ENCODE data around the gene C3orf62. TPM values are rescaled to one million over a fixed set of nuclear protein-coding genes. Genes with fewer than 3 reads are reported as not detected.

Gene C3orf62
- total RNA-seq, 1 donor from 2014 or later: 3.4 TPM

DNA sequence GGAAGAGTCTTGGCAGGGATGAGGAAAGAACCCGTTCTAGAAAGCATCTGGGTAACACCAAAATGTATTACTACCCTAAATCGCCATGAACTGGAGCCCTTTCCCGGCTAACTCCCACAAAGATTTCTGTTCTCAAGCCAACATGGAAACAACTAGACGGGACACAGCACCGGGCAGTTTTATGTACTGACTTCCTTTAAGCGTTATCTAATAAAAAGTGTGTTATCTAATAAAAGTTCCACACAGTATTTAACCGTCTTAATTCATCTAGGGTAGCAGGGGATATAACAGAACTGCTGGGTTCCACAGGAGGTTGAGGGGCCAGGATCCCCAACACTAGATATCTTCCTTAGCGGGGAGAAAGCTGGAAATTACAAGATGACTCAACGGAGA lies 347 bp upstream of the C3orf62 start:
- Histone ChIP-seq H3K36me3 (no peaks in the 10 kb centered on the region), H3K4me2 (no peak overlapping the region), H2AFZ (replicated peaks) (no peak overlapping the region), H3K9me3 (ENCODE audit: low read depth) (no peaks in the 10 kb centered on the region), H3F3A (ENCODE audit: low read depth) (no peaks in the 10 kb centered on the region), H3K27ac (no peak overlapping the region), H3K79me2 (ENCODE audit: low read depth) (no peaks in the 10 kb centered on the region), H3K4me3 (no peak overlapping the region), H4K20me1 (ENCODE audit: low read depth) (no peaks in the 10 kb centered on the region), H3K9ac (no peak overlapping the region), H3K4me1 (no peaks in the 10 kb centered on the region), H3K27me3 (no peaks in the 10 kb centered on the region)
- H3K9me3 Mint-ChIP-seq: no peaks in the 10 kb centered on the region
- TF ChIP-seq, protein P1, sequence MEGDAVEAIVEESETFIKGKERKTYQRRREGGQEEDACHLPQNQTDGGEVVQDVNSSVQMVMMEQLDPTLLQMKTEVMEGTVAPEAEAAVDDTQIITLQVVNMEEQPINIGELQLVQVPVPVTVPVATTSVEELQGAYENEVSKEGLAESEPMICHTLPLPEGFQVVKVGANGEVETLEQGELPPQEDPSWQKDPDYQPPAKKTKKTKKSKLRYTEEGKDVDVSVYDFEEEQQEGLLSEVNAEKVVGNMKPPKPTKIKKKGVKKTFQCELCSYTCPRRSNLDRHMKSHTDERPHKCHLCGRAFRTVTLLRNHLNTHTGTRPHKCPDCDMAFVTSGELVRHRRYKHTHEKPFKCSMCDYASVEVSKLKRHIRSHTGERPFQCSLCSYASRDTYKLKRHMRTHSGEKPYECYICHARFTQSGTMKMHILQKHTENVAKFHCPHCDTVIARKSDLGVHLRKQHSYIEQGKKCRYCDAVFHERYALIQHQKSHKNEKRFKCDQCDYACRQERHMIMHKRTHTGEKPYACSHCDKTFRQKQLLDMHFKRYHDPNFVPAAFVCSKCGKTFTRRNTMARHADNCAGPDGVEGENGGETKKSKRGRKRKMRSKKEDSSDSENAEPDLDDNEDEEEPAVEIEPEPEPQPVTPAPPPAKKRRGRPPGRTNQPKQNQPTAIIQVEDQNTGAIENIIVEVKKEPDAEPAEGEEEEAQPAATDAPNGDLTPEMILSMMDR (IDR thresholded peaks at IDR 0.05): no peak
- TF ChIP-seq EZH2 (IDR thresholded peaks at IDR 0.05): no peak
- no peaks in the 10 kb centered on the region for H3K4me1 Mint-ChIP-seq
- no peak overlapping the region for H3K27ac Mint-ChIP-seq
- peaks cover 25% of the 10 kb centered on the region for H3K36me3 Mint-ChIP-seq
- H3K27me3 Mint-ChIP-seq (ENCODE audit: insufficient read depth, low read depth): peaks cover 2% of the 10 kb centered on the region
- no peak overlapping the region for H3K4me3 Mint-ChIP-seq
- no peak for DNase-seq (ENCODE audit: low spot score)

DNA sequence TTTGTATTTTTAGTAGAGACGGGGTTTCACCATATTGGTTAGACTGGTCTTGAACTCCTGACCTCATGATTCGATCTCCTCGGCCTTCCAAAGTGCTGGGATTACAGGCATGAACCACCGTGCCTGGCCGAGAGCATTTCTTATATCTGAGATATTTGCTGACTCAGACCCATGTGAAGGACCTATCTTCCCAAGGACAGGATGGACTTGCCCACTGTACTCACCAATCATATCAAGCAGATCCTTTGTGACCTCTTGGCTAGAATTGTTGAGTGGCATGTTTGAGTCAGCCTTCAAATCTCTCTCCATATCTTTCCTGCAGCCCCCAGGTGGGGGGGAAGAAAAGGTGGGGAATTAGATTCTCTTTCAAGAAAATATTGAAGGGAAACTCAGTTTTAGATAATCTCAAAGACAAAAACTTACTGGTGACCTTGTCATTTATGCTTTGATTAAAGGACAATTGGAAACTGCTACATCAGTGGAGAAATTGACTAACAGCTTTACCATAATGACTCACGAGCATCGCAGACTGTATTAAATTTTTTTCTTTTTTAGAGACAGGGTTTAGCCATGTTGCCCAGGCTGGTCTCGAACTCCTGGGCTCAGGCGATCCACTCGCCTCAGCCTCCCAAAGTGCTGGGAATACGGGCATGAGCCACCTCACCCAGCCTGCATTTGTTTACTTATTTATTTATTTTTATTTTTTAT lies 3.1 kb downstream of the C3orf62 start:
- no peak overlapping the region for H3K4me3 Mint-ChIP-seq
- DNase-seq (ENCODE audit: low spot score): no peak
- Histone ChIP-seq H4K20me1 (ENCODE audit: low read depth) (no peaks in the 10 kb centered on the region), H2AFZ (replicated peaks) (no peak overlapping the region), H3K4me1 (no peaks in the 10 kb centered on the region), H3K36me3 (no peaks in the 10 kb centered on the region), H3K27ac (no peak overlapping the region), H3K4me3 (no peak overlapping the region), H3K9me3 (ENCODE audit: low read depth) (no peaks in the 10 kb centered on the region), H3K9ac (no peak overlapping the region), H3K27me3 (no peaks in the 10 kb centered on the region), H3K4me2 (no peak overlapping the region), H3K79me2 (ENCODE audit: low read depth) (no peaks in the 10 kb centered on the region), H3F3A (ENCODE audit: low read depth) (no peaks in the 10 kb centered on the region)
- peaks cover 4% of the 10 kb centered on the region for H3K27me3 Mint-ChIP-seq (ENCODE audit: insufficient read depth, low read depth)
- peaks cover 2% of the 10 kb centered on the region for H3K4me1 Mint-ChIP-seq
- no peak overlapping the region for H3K27ac Mint-ChIP-seq
- TF ChIP-seq EZH2 (IDR thresholded peaks at IDR 0.05) (no peak), EZH2phosphoT487 (IDR thresholded peaks at IDR 0.05) (no peak)
- TF ChIP-seq, protein P1 (IDR thresholded peaks at IDR 0.05): no peak
- no peaks in the 10 kb centered on the region for H3K9me3 Mint-ChIP-seq
- H3K36me3 Mint-ChIP-seq: peaks cover 30% of the 10 kb centered on the region

DNA sequence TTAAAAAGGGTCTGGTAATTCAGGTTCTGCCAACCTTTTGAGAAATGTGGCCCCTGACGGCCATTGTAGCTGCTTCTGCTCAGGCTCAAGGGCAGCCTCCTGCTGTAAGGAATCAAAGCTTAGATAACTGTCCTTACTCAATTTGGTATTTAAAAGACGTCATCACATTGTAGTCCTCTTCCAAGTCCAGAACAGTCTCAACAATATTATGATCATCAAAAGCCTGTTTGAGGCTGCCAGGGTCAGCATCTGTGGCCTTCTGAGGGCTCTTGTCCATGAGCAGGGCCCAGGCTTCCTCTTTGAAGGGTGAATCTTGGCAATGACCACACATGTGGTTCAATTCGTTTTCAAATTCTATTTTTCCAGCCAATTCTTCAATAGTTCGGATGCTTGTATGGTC lies 6.0 kb downstream of the C3orf62 start:
- Mint-ChIP-seq H3K27ac (peak overlapping the region; percentile 14), H3K4me1 (peaks cover 13% of the 10 kb centered on the region)
- no peak for DNase-seq (ENCODE audit: low spot score)

More for the DNA sequence above, 6.0 kb downstream of the C3orf62 start:
- H3K27me3 Mint-ChIP-seq (ENCODE audit: insufficient read depth, low read depth): peaks cover 4% of the 10 kb centered on the region
- Histone ChIP-seq H3K27ac (no peak overlapping the region), H3K4me1 (no peaks in the 10 kb centered on the region), H4K20me1 (ENCODE audit: low read depth) (no peaks in the 10 kb centered on the region), H3K4me3 (no peak overlapping the region), H3K9ac (no peak overlapping the region), H3K36me3 (no peaks in the 10 kb centered on the region), H2AFZ (replicated peaks) (no peak overlapping the region), H3F3A (ENCODE audit: low read depth) (no peaks in the 10 kb centered on the region), H3K79me2 (ENCODE audit: low read depth) (no peaks in the 10 kb centered on the region), H3K27me3 (no peaks in the 10 kb centered on the region), H3K4me2 (no peak overlapping the region), H3K9me3 (ENCODE audit: low read depth) (no peaks in the 10 kb centered on the region)
- peaks cover 21% of the 10 kb centered on the region for H3K36me3 Mint-ChIP-seq
- H3K4me3 Mint-ChIP-seq: no peak overlapping the region
- H3K9me3 Mint-ChIP-seq: no peaks in the 10 kb centered on the region
- TF ChIP-seq EZH2 (IDR thresholded peaks at IDR 0.05): no peak
- no peak for TF ChIP-seq EZH2phosphoT487 (IDR thresholded peaks at IDR 0.05)
- TF ChIP-seq, protein P1 (IDR thresholded peaks at IDR 0.05): no peak
